GM06990 (cell line): Measurements from ENCODE around the gene NSG1.
"Not testable (repeated sequence)": the region's sequence is repeated elsewhere in the genome, so short reads cannot be mapped to it uniquely, and the experiment has no call there.

Experiments used
- DNase-seq: peaks from one replicate; pipeline ENCODE4 v3.0.0-alpha.2; 2011; ENCODE audit not compliant: insufficient read length; ENCODE audit errors: extremely low read depth
- H3K27me3 ChIP-seq: replicated peaks from 2 replicates; pipeline ENCODE4 v1.6.0; 2011; ENCODE audit warnings: low read length; ENCODE audit not compliant: control insufficient read depth, insufficient read depth
- H3K36me3 ChIP-seq: 2 replicates; pipeline ENCODE4 v1.5.1; 2011; ENCODE audit warnings: low read length; ENCODE audit not compliant: control insufficient read depth, insufficient read depth
- H3K4me3 ChIP-seq: replicated peaks from 2 replicates; pipeline ENCODE4 v1.5.1; 2011; ENCODE audit warnings: low read depth, mild to moderate bottlenecking, control low read depth, low read length
- TF ChIP-seq, protein P1 (sequence below): IDR thresholded peaks from 2 replicates; pipeline ENCODE4 v1.5.1; 2011; ENCODE audit warnings: low read length, control low read depth, mild to moderate bottlenecking, inconsistent platforms; ENCODE audit not compliant: insufficient read depth, poor library complexity, severe bottlenecking

NSG1 gene

DNA sequence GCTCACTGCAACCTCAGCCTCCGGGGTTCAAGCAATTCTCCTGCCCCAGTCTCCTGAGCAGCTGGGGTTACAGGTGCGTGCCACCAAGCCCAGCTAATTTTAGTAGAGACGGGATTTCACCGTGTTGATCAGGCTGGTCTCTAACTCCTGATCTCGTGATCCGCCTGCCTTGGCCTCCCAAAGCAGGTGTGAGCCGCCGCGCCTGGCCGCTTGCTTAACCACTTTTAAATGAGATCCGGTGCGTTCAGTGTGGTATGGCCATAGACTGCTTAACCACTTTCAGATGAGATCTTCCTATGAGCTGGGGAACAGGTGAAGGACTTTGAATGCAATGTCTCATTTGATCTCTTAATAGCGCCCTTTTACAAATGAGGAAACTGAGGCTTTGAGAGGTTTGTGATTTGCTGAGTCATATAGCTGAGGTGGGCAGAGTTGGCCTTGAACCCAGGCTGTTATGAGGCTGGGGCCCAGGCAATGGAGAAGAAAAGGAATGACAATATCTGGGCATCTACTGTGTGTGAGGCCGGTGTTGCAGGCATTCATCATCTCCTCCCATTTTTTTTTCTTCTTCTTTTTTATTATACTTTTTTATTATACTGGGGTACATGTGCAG is 41.9 kb upstream of the NSG1 start:
- Histone ChIP-seq H3K27me3 (no peaks in the 10 kb centered on the region), H3K4me3 (no peak overlapping the region), H3K36me3 (no peaks in the 10 kb centered on the region)
- TF ChIP-seq, protein P1, sequence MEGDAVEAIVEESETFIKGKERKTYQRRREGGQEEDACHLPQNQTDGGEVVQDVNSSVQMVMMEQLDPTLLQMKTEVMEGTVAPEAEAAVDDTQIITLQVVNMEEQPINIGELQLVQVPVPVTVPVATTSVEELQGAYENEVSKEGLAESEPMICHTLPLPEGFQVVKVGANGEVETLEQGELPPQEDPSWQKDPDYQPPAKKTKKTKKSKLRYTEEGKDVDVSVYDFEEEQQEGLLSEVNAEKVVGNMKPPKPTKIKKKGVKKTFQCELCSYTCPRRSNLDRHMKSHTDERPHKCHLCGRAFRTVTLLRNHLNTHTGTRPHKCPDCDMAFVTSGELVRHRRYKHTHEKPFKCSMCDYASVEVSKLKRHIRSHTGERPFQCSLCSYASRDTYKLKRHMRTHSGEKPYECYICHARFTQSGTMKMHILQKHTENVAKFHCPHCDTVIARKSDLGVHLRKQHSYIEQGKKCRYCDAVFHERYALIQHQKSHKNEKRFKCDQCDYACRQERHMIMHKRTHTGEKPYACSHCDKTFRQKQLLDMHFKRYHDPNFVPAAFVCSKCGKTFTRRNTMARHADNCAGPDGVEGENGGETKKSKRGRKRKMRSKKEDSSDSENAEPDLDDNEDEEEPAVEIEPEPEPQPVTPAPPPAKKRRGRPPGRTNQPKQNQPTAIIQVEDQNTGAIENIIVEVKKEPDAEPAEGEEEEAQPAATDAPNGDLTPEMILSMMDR = no peak
- DNase-seq = peak; percentile 75

DNA sequence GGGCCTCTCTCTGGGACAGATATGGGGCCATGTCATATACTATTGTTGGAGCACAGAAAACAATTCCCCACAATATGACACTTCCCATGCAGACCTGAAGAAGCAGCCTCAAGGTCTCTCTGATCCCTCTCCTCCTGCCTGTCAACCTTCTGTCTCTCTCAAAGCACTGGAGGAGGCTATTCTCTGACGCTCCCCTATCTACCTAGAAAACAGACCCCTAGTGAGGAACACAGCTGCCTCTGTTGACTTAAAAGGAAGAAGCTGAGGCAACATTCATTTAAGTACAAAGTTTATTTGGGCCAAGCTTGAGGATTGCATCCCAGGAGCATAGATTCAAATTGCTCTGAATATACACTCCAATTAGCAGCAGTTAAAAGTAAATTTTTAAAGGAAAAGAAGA is 39.3 kb upstream of the NSG1 start:
- no peak for DNase-seq
- TF ChIP-seq, protein P1 = no peak
- no peaks in the 10 kb centered on the region for H3K36me3 ChIP-seq
- no peaks in the 10 kb centered on the region for H3K27me3 ChIP-seq
- no peak overlapping the region for H3K4me3 ChIP-seq

DNA sequence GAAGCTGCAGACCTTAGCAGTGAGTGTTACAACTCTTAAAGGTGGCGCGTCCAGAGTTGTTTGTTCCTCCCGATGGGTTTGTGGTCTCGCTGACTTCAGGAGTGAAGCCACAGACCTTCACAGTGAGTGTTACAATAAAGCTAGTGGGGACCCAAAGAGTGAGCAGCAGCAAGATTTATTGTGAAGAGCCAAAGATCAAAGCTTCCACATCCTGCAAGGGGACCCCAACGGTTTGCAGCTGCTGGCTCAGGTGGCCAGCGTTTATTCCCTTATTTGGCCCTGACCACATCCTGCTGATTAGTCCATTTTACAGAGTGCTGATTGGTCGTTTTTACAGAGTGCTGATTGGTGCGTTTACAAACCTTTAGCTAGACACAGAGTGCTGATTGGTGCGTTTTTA is 38.3 kb upstream of the NSG1 start:
- H3K27me3 ChIP-seq, H3K36me3 ChIP-seq, H3K4me3 ChIP-seq, DNase-seq: not testable (repeated sequence)

DNA sequence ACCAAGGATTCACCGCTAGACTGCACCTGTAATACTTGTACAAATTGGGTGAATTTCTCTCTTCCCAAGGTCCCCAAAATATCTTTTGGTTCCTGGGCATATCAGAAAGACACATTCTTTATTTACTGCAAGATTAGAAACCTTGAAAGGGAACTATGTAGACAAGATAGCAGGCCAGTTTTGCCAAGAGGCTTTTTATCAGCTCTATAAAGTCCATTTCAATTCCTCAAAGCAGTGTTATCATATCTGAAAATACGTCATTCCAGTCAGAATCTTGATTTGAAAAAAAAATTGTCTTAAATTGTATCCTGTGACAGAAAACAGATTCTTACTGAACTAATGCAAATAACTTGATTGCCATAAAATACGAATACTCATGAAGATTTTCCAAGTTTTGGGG is 37.0 kb upstream of the NSG1 start:
- Histone ChIP-seq H3K36me3 (no peaks in the 10 kb centered on the region), H3K27me3 (no peaks in the 10 kb centered on the region), H3K4me3 (no peak overlapping the region)
- DNase-seq = no peak
- TF ChIP-seq, protein P1 = no peak

DNA sequence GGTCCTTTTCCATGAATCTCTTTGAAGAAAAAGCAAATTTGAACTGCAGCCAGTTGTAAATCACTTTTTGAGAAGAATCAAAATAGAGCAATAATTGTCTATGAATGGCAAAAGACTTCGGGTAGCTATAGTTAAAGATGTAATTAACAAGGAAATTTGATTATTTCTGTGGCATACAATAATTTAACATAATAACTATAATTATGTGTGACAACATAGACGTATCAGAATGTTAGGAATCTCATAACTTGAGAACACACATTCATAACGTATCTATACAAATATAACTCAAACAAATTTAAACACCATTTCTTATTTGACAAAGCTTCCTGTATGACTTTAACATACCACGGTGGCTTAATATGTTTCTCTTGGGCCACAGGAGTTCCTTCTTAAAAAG is 36.0 kb upstream of the NSG1 start:
- Histone ChIP-seq H3K4me3 (no peak overlapping the region), H3K27me3 (no peaks in the 10 kb centered on the region), H3K36me3 (no peaks in the 10 kb centered on the region)
- no peak for DNase-seq
- TF ChIP-seq, protein P1 = no peak

DNA sequence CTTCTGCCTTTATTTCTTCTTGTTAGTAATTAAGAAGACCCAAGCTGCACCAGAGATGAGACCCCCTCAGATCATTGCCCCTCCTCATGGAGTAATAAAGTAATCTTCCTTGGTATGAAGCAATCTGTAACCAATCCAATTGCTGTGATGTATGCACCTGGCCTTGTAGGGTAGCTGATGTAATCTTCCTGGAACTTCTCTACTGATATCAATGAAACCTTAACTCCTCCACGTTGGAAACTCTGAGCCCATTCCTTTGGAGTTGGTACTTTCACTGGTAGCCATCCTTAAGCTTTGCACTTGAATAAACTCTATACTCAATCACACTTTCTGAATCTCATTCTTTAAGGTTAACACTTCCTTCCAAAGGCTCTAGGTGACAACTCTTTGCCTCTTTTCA is 31.6 kb upstream of the NSG1 start:
- Histone ChIP-seq H3K36me3 (no peaks in the 10 kb centered on the region), H3K4me3 (no peak overlapping the region), H3K27me3 (no peaks in the 10 kb centered on the region)
- TF ChIP-seq, protein P1 = no peak
- no peak for DNase-seq
